ENCODE data around the gene TBC1D22A.

The TBC1D22A gene

GRCh38 chr22:47093720-47094119 is 331.3 kb downstream of the TBC1D22A start:
- no peak for DNase-seq

- DNase-seq, result no peak
Observed at GRCh38 chr22:47094861-47095330, 332.4 kb downstream of the TBC1D22A start.

GRCh38 chr22:47095395-47096122 is 333.1 kb downstream of the TBC1D22A start:
- no peak for DNase-seq

- no peak for DNase-seq
Observed at GRCh38 chr22:47098121-47098520, 335.7 kb downstream of the TBC1D22A start.

GRCh38 chr22:47098554-47098953 is 336.1 kb downstream of the TBC1D22A start:
- DNase-seq, result no peak

GRCh38 chr22:47100019-47100418 is 337.6 kb downstream of the TBC1D22A start:
- no peak for DNase-seq

- DNase-seq, result no peak
Observed at GRCh38 chr22:47100646-47101200, 338.3 kb downstream of the TBC1D22A start.

- DNase-seq, result no peak
Observed at GRCh38 chr22:47101321-47101885, 339.0 kb downstream of the TBC1D22A start.

GRCh38 chr22:47102081-47102480 is 339.6 kb downstream of the TBC1D22A start:
- DNase-seq, result no peak

- DNase-seq, result no peak
Observed at GRCh38 chr22:47102648-47103047, 340.2 kb downstream of the TBC1D22A start.

GRCh38 chr22:47105085-47105484 is 342.6 kb downstream of the TBC1D22A start:
- no peak for DNase-seq

- no peak for DNase-seq
Observed at GRCh38 chr22:47106806-47107205, 344.4 kb downstream of the TBC1D22A start.

- no peak for DNase-seq
Observed at GRCh38 chr22:47107431-47107830, 345.0 kb downstream of the TBC1D22A start.

GRCh38 chr22:47110817-47111443 is 348.5 kb downstream of the TBC1D22A start:
- no peak for DNase-seq

GRCh38 chr22:47111626-47112581 is 349.5 kb downstream of the TBC1D22A start:
- no peak for DNase-seq

- no peak for DNase-seq
Observed at GRCh38 chr22:47112582-47112965, 350.1 kb downstream of the TBC1D22A start.

- DNase-seq, result no peak
Observed at GRCh38 chr22:47112994-47113852, 350.8 kb downstream of the TBC1D22A start.

GRCh38 chr22:47113853-47114415 is 351.5 kb downstream of the TBC1D22A start:
- no peak for DNase-seq

GRCh38 chr22:47114813-47115517 is 352.5 kb downstream of the TBC1D22A start:
- DNase-seq, result no peak

- DNase-seq, result no peak
Observed at GRCh38 chr22:47115518-47115890, 353.1 kb downstream of the TBC1D22A start.

- DNase-seq, result no peak
Observed at GRCh38 chr22:47115921-47116320, 353.5 kb downstream of the TBC1D22A start.
